Measurements from ENCODE around the gene IL1R2.

Gene IL1R2

GRCh38 chr2:101951296-101951695, 40.5 kb upstream of the IL1R2 start:
- H3K4me3 Mint-ChIP-seq: no peak overlapping the region
- H3K36me3 Mint-ChIP-seq (ENCODE audit: low read depth): no peaks in the 10 kb centered on the region
- TF ChIP-seq CTCF (IDR thresholded peaks at IDR 0.05; ENCODE audit: unreplicated experiment in 3 of 3): no peak
- peaks cover 8% of the 10 kb centered on the region for H3K4me1 Mint-ChIP-seq
- H3K27me3 Mint-ChIP-seq (ENCODE audit: low read depth): peaks cover 7% of the 10 kb centered on the region
- H3K9me3 Mint-ChIP-seq: peaks cover 7% of the 10 kb centered on the region
- no peak overlapping the region for H3K27ac Mint-ChIP-seq

- no peak for TF ChIP-seq CTCF (IDR thresholded peaks at IDR 0.05; ENCODE audit: unreplicated experiment in 3 of 3)
- Mint-ChIP-seq H3K27ac (no peak overlapping the region), H3K27me3 (ENCODE audit: low read depth) (no peaks in the 10 kb centered on the region), H3K4me1 (no peaks in the 10 kb centered on the region), H3K36me3 (ENCODE audit: low read depth) (no peaks in the 10 kb centered on the region), H3K4me3 (no peak overlapping the region), H3K9me3 (peaks cover 7% of the 10 kb centered on the region)
These were observed 39.2 kb upstream of the IL1R2 start for GRCh38 chr2:101952551-101952950.

GRCh38 chr2:101956465-101957438, 35.0 kb upstream of the IL1R2 start:
- H3K36me3 Mint-ChIP-seq (ENCODE audit: low read depth): no peaks in the 10 kb centered on the region
- H3K27ac Mint-ChIP-seq: peak overlapping the region in 1 of 3 experiments; percentile 33
- peaks cover 10% of the 10 kb centered on the region for H3K4me1 Mint-ChIP-seq
- no peaks in the 10 kb centered on the region for H3K9me3 Mint-ChIP-seq
- TF ChIP-seq CTCF (IDR thresholded peaks at IDR 0.05; ENCODE audit: unreplicated experiment in 3 of 3): no peak
- H3K27me3 Mint-ChIP-seq (ENCODE audit: low read depth): peaks cover 5% of the 10 kb centered on the region
- no peak overlapping the region for H3K4me3 Mint-ChIP-seq

- peaks cover 15% of the 10 kb centered on the region for H3K4me1 Mint-ChIP-seq
- H3K9me3 Mint-ChIP-seq: no peaks in the 10 kb centered on the region
- peaks cover 6% of the 10 kb centered on the region for H3K27me3 Mint-ChIP-seq (ENCODE audit: low read depth)
- H3K27ac Mint-ChIP-seq: no peak overlapping the region
- no peaks in the 10 kb centered on the region for H3K36me3 Mint-ChIP-seq (ENCODE audit: low read depth)
- no peak for TF ChIP-seq CTCF (IDR thresholded peaks at IDR 0.05; ENCODE audit: unreplicated experiment in 3 of 3)
- H3K4me3 Mint-ChIP-seq: no peak overlapping the region
These were observed 33.7 kb upstream of the IL1R2 start for GRCh38 chr2:101958061-101958460.

GRCh38 chr2:101960819-101961337, 30.9 kb upstream of the IL1R2 start:
- Mint-ChIP-seq H3K4me1 (peaks cover 25% of the 10 kb centered on the region), H3K36me3 (ENCODE audit: low read depth) (no peaks in the 10 kb centered on the region), H3K9me3 (no peaks in the 10 kb centered on the region), H3K4me3 (no peak overlapping the region), H3K27ac (peak overlapping the region in 1 of 3 experiments; percentile 86), H3K27me3 (ENCODE audit: low read depth) (peaks cover 11% of the 10 kb centered on the region)
- no peak for TF ChIP-seq CTCF (IDR thresholded peaks at IDR 0.05; ENCODE audit: unreplicated experiment in 3 of 3)

All from nephron (organoid).